HG02884 (cell line): Measurements from ENCODE around the gene PCDHB7.
"Not testable (repeated sequence)": the region's sequence is repeated elsewhere in the genome, so short reads cannot be mapped to it uniquely, and the experiment has no call there.

Experiments used
- ATAC-seq: cut with Tn5 transposase; IDR thresholded peaks from one replicate; pipeline ENCODE4 v1.9.1; 2021; ENCODE audit warnings: mild to moderate bottlenecking, moderate library complexity; ENCODE audit not compliant: unreplicated experiment

Gene PCDHB7

DNA sequence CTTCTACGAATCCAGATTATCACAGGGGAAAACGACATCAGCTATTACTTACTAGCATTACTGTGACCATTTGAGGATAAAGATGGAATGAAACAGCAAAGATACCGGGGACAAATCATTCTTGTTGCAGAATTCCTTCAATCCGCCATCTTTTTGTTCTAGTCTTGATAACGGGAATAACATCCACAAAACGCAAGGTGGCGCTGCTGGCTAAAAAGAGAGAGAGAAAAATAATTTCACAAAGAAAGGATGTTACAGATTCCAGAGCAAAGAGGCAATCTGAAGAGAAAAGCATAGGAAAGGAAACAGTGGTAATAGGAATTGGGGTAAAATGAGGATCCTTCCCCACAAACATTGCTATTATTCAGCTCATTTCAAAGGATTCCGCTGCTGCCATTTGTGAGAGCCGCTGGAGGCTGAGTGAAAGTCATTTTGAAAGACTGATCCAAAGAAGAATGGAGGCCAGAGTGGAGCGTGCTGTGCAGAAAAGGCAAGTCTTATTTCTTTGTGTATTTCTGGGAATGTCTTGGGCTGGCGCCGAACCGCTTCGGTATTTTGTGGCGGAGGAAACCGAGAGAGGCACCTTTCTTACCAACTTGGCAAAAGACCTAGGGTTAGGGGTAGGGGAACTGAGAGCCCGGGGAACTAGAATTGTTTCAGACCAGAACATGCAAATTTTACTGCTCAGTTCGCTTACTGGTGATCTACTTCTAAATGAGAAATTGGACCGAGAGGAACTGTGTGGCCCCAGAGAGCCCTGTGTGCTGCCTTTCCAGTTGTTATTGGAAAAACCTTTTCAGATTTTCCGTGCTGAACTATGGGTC, at the start of gene PCDHB7:
PCDHB7 (plus strand) TSS at position 264 of the 824 bp plus-strand sequence; CDS start at position 456, 192 bp downstream.
- no peak for ATAC-seq

GRCh38 chr5:141123396-141124135, 48.9 kb upstream of the PCDHB7 start:
- not testable (repeated sequence) for ATAC-seq

DNA sequence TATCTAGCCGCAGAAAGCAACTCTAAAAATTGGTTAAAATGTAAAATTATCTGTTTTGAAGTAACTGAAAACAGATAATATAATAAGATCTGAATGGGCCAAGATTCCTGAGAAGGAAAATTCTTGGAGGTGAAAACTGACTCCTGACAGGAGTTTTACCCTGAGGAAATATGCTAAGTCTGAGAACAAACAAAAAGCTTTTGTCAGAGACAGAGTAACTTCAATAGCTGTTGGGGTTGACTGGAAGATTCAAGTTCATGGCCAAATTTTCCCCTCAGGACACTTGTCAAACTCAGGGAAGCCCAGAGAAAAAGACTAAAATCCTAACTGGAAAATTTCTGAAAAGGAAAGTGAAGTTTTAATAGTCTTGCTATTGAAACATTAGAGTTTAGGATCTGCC, 45.1 kb upstream of the PCDHB7 start:
- ATAC-seq = no peak

DNA sequence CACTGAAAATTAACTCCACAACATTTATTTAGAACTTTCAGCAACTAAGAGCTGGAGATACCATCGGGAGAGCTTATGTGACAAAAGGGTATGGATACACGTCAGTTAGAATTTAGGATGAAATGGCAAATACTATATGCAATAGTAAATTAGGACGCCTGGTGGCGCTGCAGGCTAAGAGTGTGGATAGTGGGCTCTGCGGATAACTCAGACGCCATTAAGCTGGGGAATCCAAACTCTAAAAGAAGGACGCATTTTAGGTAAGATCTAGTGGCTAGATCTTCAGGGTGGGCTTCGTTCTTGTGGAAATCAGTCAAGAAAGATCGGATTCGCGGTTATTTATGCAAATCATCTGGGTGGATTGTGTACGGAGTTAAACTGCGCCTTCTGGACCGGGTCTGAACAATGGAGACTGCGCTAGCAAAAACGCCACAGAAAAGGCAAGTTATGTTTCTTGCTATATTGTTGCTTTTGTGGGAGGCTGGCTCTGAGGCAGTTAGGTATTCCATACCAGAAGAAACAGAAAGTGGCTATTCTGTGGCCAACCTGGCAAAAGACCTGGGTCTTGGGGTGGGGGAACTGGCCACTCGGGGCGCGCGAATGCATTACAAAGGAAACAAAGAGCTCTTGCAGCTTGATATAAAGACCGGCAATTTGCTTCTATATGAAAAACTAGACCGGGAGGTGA, 37.3 kb upstream of the PCDHB7 start, which contains the start of gene PCDHB5:
PCDHB5 (plus strand) TSS at position 177 of the 688 bp plus-strand sequence; CDS start at position 406, 229 bp downstream.
- ATAC-seq = no peak

DNA sequence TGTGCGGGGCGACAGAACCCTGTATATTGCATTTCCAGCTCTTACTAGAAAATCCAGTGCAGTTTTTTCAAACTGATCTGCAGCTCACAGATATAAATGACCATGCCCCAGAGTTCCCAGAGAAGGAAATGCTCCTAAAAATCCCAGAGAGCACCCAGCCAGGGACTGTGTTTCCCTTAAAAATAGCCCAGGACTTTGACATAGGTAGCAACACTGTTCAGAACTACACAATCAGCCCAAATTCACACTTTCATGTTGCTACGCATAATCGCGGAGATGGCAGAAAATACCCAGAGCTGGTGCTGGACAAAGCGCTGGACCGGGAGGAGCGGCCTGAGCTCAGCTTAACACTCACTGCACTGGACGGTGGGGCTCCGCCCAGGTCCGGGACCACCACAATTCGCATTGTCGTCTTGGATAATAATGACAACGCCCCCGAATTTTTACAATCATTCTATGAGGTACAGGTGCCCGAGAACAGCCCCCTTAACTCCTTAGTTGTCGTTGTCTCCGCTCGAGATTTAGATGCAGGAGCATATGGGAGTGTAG, 36.7 kb upstream of the PCDHB7 start:
- no peak for ATAC-seq

GRCh38 chr5:141137346-141137745, 35.1 kb upstream of the PCDHB7 start:
- not testable (repeated sequence) for ATAC-seq

DNA sequence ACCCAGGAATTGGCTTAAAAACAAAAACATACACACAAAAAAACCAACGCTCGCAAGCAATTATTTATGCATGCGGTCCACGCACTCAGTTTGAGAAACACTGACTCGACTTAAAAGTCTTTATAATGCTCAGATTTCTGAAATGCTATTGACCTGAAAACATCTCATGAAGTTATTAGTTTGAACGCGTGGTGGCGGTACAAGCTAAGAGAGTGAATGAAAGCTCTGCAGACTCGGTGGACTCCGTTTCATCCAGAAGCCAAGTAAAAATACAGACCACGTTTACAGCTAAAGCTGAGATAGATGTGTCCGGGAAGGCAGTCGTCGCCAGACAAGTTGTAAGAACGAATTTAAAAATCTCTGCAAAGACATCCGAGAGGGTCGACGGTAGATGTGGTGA, 22.6 kb upstream of the PCDHB7 start, which contains the start of gene PCDHB6:
PCDHB6 (plus strand) TSS at position 246 of the 400 bp plus-strand sequence. CDS start 201 bp downstream, outside the sequence.
- ATAC-seq = no peak

DNA sequence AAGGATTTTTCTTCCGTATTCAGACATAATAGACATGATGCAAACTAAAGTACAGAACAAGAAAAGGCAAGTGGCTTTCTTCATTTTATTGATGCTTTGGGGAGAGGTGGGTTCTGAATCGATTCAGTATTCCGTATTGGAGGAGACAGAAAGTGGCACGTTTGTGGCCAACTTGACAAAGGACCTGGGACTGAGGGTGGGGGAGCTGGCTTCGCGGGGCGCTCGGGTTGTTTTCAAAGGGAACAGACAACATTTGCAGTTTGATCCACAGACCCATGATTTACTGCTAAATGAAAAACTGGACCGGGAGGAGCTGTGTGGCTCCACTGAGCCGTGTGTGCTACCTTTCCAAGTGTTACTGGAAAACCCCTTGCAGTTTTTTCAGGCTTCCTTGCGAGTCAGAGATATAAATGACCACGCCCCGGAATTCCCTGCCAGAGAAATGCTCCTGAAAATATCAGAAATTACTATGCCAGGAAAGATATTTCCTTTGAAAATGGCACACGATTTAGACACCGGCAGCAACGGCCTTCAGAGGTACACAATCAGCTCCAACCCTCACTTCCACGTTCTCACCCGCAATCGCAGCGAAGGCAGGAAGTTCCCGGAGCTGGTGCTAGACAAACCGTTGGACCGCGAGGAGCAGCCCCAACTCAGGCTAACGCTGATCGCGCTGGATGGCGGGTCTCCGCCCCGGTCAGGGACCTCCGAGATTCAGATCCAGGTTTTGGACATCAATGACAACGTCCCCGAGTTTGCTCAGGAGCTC, 22.0 kb upstream of the PCDHB7 start:
- ATAC-seq = no peak

- ATAC-seq = no peak
Measured at GRCh38 chr5:141150993-141151325, 21.5 kb upstream of the PCDHB7 start.

GRCh38 chr5:141151632-141152031, 20.8 kb upstream of the PCDHB7 start:
- ATAC-seq = not testable (repeated sequence)

DNA sequence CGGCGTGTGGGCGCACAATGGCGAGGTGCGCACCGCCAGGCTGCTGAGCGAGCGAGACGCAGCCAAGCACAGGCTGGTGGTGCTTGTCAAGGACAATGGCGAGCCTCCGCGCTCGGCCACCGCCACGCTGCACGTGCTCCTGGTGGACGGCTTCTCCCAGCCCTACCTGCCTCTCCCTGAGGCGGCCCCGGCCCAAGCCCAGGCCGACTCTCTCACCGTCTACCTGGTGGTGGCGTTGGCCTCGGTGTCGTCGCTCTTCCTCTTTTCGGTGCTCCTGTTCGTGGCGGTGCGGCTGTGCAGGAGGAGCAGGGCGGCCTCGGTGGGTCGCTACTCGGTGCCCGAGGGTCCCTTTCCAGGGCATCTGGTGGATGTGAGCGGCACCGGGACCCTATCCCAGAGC, 20.3 kb upstream of the PCDHB7 start:
- ATAC-seq = not testable (repeated sequence)

GRCh38 chr5:141155540-141156374, 16.7 kb upstream of the PCDHB7 start:
- no peak for ATAC-seq

GRCh38 chr5:141157356-141157755, 15.1 kb upstream of the PCDHB7 start:
- ATAC-seq = not testable (repeated sequence)

DNA sequence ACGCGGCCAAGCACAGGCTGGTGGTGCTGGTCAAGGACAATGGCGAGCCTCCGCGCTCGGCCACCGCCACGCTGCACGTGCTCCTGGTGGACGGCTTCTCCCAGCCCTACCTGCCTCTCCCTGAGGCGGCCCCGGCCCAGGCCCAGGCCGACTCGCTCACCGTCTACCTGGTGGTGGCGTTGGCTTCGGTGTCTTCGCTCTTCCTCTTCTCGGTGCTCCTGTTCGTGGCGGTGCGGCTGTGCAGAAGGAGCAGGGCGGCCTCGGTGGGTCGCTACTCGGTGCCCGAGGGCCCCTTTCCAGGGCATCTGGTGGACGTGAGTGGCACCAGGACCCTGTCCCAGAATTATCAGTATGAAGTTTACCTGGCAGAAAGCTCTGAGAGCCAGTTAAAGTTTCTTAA, 14.5 kb upstream of the PCDHB7 start:
- not testable (repeated sequence) for ATAC-seq

- not testable (repeated sequence) for ATAC-seq
Measured at GRCh38 chr5:141174291-141175104, 2.1 kb downstream of the PCDHB7 start.

GRCh38 chr5:141175933-141176332, 3.5 kb downstream of the PCDHB7 start:
- no peak for ATAC-seq

GRCh38 chr5:141177577-141178191, 5.2 kb downstream of the PCDHB7 start, which contains the start of gene PCDHB8:
PCDHB8 (plus strand) TSS chr5:141177790; CDS start chr5:141178035, 245 bp downstream.
- ATAC-seq = not testable (repeated sequence)

GRCh38 chr5:141179371-141179770, 6.9 kb downstream of the PCDHB7 start:
- ATAC-seq = not testable (repeated sequence)
